Panc1 (cell line): ENCODE data around the gene AATK.

Source experiments
- POLR2AphosphoS5 ChIP-seq: IDR thresholded peaks from 2 replicates; pipeline ENCODE4 v1.6.1; 2012; ENCODE audit warnings: mild to moderate bottlenecking, low read depth, low read length, moderate library complexity
- TCF7L2 ChIP-seq: IDR thresholded peaks from 2 replicates; pipeline ENCODE4 v1.6.1; 2011; ENCODE audit warnings: mild to moderate bottlenecking, low read depth, low read length, inconsistent platforms
- TF ChIP-seq, protein P1 (sequence below): fragments of 450-650 bp; IDR thresholded peaks from 2 replicates; pipeline ENCODE4 v1.5.1; 2017; ENCODE audit warnings: mild to moderate bottlenecking
- TF ChIP-seq, protein P2 (sequence below), 2 experiments: IDR thresholded peaks; 2 replicates each; pipeline ENCODE4 v1.6.1; 2011 to 2012; ENCODE audit warnings: low read depth in 2 of 2, control low read depth in 1 of 2, low read length in 1 of 2, mild to moderate bottlenecking in 1 of 2, moderate library complexity in 1 of 2; ENCODE audit not compliant: insufficient read depth in 1 of 2

DNA sequence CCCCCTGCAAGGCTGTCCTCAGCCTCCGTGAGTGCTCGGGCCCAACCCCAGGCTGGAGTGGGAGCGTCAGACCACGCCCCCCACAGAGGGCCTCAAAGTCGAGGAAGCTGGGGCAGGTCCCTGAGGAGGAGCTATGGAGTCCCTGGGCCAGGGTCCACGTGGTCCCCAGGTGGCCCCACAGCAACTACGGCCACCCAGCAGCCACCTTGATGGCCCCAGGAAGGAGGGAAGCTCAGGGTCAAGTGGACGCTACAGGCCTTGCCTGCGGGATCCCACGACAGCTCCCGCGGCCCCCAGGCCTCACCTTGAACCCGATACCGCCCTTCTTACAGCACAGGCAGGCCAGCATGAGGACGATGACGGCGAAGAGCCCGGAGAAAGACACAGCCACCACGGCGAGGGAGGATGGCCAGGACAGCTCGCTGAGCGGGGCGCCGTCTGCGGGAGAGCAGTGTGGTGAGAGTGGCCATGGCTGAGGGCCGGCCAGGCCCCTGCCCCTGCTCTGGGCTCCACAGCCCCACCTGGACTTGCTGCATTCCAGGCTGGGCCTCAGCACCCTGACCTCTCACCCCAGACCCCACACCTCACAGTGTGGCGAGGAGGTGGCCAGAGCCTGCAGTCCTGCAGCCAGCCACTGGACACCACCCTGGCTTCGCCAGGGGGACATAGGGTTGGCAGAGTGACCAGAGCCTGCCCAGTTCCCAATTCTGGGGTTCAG, 31.8 kb downstream of the AATK start:
- TF ChIP-seq, protein P1, sequence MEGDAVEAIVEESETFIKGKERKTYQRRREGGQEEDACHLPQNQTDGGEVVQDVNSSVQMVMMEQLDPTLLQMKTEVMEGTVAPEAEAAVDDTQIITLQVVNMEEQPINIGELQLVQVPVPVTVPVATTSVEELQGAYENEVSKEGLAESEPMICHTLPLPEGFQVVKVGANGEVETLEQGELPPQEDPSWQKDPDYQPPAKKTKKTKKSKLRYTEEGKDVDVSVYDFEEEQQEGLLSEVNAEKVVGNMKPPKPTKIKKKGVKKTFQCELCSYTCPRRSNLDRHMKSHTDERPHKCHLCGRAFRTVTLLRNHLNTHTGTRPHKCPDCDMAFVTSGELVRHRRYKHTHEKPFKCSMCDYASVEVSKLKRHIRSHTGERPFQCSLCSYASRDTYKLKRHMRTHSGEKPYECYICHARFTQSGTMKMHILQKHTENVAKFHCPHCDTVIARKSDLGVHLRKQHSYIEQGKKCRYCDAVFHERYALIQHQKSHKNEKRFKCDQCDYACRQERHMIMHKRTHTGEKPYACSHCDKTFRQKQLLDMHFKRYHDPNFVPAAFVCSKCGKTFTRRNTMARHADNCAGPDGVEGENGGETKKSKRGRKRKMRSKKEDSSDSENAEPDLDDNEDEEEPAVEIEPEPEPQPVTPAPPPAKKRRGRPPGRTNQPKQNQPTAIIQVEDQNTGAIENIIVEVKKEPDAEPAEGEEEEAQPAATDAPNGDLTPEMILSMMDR = no peak
- TF ChIP-seq POLR2AphosphoS5 (no peak), TCF7L2 (no peak)
- TF ChIP-seq, protein P2, sequence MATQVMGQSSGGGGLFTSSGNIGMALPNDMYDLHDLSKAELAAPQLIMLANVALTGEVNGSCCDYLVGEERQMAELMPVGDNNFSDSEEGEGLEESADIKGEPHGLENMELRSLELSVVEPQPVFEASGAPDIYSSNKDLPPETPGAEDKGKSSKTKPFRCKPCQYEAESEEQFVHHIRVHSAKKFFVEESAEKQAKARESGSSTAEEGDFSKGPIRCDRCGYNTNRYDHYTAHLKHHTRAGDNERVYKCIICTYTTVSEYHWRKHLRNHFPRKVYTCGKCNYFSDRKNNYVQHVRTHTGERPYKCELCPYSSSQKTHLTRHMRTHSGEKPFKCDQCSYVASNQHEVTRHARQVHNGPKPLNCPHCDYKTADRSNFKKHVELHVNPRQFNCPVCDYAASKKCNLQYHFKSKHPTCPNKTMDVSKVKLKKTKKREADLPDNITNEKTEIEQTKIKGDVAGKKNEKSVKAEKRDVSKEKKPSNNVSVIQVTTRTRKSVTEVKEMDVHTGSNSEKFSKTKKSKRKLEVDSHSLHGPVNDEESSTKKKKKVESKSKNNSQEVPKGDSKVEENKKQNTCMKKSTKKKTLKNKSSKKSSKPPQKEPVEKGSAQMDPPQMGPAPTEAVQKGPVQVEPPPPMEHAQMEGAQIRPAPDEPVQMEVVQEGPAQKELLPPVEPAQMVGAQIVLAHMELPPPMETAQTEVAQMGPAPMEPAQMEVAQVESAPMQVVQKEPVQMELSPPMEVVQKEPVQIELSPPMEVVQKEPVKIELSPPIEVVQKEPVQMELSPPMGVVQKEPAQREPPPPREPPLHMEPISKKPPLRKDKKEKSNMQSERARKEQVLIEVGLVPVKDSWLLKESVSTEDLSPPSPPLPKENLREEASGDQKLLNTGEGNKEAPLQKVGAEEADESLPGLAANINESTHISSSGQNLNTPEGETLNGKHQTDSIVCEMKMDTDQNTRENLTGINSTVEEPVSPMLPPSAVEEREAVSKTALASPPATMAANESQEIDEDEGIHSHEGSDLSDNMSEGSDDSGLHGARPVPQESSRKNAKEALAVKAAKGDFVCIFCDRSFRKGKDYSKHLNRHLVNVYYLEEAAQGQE (IDR thresholded peaks at IDR 0.05; ENCODE audit: insufficient read depth in 1 of 2, low read depth in 2 of 2, low read length in 1 of 2) = no peak
